Measurements from ENCODE around the gene MAP3K3. TPM values are rescaled to one million over a fixed set of nuclear protein-coding genes. Genes with fewer than 3 reads are reported as not detected.

The MAP3K3 gene
- total and polyA plus RNA-seq, 10 of the 15 experiments (the other 5 are each of a cell fraction or from before 2014, with no cell fraction given): 1.6 to 24.1 (median 15.0) TPM

DNA sequence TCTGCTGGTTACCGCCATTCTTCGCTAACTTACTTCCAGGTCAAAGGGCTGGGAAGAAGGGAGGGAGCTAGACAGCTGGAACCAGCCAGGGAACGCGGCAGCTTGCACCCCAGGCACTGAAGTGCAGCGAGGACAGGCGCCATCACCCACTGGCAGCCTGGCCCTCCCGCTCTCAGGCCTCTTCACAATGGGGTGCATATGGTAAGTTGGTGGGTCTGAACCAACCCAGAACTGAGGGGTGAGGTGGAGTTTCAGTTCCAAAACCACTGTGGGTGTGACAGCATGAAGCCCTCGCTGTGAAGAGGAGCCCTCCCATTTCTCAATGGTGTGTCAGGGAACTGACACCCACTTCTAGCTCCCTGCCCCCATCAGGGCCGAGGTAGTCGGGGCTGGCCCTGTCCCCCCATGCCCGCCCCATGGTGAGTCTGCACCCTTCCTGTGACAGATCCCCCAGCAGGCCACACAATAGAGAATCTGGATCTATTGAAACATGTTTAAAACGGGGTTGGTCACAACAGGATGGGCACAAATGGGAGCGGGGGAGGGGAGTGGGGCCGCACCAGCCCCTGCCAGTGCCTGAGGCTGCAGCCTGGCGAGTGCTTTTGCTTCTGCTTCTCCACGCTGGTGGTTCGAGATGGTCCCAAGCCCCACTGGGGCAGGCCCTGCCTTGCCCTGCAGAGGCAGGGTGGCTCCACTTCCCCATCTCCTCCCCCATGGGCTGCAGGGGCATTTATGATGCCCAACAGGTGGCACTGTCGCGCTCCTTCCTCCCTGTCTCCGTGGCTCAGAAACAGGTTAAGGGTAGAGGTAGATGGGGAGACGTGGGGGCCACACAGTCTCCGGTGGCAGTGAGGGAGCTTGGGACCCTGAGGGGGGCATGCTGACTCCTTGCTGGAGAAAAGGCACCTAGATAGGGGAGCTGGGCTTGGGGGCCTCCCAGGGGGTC lies 75.4 kb downstream of the MAP3K3 start (continued):
- TF ChIP-seq CUX1 (IDR thresholded peaks at IDR 0.05; ENCODE audit: insufficient replicate concordance, low read depth, low read length) (no peak), TCF7 (IDR thresholded peaks at IDR 0.05; ENCODE audit: borderline replicate concordance) (no peak), IKZF1 (conservative IDR thresholded peaks at IDR 0.05) (peak; percentile 51; the same call in 1 of the 2 replicates), PAX5 (IDR thresholded peaks at IDR 0.05; ENCODE audit: borderline replicate concordance, low read depth, low read length) (peak; percentile 16; the same call in 1 of the 2 replicates), ZNF384 (IDR thresholded peaks at IDR 0.05; ENCODE audit: borderline replicate concordance, low read depth, low read length) (no peak), NR2C2 (IDR thresholded peaks at IDR 0.05; ENCODE audit: borderline replicate concordance, control insufficient read depth, insufficient read length, low read depth) (no peak), ZNF207 (IDR thresholded peaks at IDR 0.05; ENCODE audit: borderline replicate concordance) (no peak), ASH2L (IDR thresholded peaks at IDR 0.05; ENCODE audit: borderline replicate concordance, low read depth) (no peak), HDAC6 (IDR thresholded peaks at IDR 0.05; ENCODE audit: unreplicated experiment) (no peak), MTA3 (IDR thresholded peaks at IDR 0.05; ENCODE audit: borderline replicate concordance, low read length) (peak; percentile 54; the same call in 1 of the 2 replicates), ATF7 (IDR thresholded peaks at IDR 0.05; ENCODE audit: low read depth) (peak; percentile 78), POU2F2 (IDR thresholded peaks at IDR 0.05; ENCODE audit: borderline replicate concordance, low read depth, low read length) (peak; percentile 87; the same call in 2 of the 3 replicates), NFIC (IDR thresholded peaks at IDR 0.05; ENCODE audit: low read depth, low read length) (no peak)
- TF ChIP-seq, protein P1, sequence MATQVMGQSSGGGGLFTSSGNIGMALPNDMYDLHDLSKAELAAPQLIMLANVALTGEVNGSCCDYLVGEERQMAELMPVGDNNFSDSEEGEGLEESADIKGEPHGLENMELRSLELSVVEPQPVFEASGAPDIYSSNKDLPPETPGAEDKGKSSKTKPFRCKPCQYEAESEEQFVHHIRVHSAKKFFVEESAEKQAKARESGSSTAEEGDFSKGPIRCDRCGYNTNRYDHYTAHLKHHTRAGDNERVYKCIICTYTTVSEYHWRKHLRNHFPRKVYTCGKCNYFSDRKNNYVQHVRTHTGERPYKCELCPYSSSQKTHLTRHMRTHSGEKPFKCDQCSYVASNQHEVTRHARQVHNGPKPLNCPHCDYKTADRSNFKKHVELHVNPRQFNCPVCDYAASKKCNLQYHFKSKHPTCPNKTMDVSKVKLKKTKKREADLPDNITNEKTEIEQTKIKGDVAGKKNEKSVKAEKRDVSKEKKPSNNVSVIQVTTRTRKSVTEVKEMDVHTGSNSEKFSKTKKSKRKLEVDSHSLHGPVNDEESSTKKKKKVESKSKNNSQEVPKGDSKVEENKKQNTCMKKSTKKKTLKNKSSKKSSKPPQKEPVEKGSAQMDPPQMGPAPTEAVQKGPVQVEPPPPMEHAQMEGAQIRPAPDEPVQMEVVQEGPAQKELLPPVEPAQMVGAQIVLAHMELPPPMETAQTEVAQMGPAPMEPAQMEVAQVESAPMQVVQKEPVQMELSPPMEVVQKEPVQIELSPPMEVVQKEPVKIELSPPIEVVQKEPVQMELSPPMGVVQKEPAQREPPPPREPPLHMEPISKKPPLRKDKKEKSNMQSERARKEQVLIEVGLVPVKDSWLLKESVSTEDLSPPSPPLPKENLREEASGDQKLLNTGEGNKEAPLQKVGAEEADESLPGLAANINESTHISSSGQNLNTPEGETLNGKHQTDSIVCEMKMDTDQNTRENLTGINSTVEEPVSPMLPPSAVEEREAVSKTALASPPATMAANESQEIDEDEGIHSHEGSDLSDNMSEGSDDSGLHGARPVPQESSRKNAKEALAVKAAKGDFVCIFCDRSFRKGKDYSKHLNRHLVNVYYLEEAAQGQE (IDR thresholded peaks at IDR 0.05; ENCODE audit: low read depth, low read length): no peak
- TF ChIP-seq, protein P2, sequence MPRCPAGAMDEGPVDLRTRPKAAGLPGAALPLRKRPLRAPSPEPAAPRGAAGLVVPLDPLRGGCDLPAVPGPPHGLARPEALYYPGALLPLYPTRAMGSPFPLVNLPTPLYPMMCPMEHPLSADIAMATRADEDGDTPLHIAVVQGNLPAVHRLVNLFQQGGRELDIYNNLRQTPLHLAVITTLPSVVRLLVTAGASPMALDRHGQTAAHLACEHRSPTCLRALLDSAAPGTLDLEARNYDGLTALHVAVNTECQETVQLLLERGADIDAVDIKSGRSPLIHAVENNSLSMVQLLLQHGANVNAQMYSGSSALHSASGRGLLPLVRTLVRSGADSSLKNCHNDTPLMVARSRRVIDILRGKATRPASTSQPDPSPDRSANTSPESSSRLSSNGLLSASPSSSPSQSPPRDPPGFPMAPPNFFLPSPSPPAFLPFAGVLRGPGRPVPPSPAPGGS (IDR thresholded peaks at IDR 0.05; ENCODE audit: borderline replicate concordance, insufficient read depth, low read depth, low read length, poor library complexity, severe bottlenecking): peak; percentile 59
- TF ChIP-seq, protein P3, sequence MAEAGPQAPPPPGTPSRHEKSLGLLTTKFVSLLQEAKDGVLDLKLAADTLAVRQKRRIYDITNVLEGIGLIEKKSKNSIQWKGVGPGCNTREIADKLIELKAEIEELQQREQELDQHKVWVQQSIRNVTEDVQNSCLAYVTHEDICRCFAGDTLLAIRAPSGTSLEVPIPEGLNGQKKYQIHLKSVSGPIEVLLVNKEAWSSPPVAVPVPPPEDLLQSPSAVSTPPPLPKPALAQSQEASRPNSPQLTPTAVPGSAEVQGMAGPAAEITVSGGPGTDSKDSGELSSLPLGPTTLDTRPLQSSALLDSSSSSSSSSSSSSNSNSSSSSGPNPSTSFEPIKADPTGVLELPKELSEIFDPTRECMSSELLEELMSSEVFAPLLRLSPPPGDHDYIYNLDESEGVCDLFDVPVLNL (IDR thresholded peaks at IDR 0.05; ENCODE audit: low read depth, low read length): no peak

Data from GM12878 (cell line).